MCF 10A (cell line): ENCODE results near the gene TFF3. TPM values are rescaled to one million over a fixed set of nuclear protein-coding genes. Genes with fewer than 3 reads are reported as not detected.

Experiments
- BruUV-seq: library from RNA; stranded (reverse); fragments of 400-500 nt; replicated peaks from 2 replicates; lab custom pipeline; 2021; lab: Mats Ljungman, UMichigan
- CTCF ChIA-PET: fragments of 300-600 bp; sonication (Branson Sonifier 250); formaldehyde crosslinking; extraction: SDS; loops from one replicate; lab custom pipeline; 2021; ENCODE audit warnings: antibody characterized with exemption, inconsistent platforms; lab: Yijun Ruan, JAX
- POLR2A ChIA-PET: fragments of 300-600, 350-650 bp; sonication (Branson Sonifier 250); formaldehyde crosslinking; extraction: SDS; loops from one replicate; lab custom pipeline; 2020; ENCODE audit warnings: antibody characterized with exemption, inconsistent platforms; lab: Yijun Ruan, JAX
- DNase-seq: peaks from one replicate; pipeline ENCODE4 v3.0.0-alpha.2; 2018; ENCODE audit not compliant: unreplicated experiment
- H3K27ac Mint-ChIP-seq: one replicate; pipeline ENCODE4 v1.8.0; 2022; ENCODE audit warnings: mild to moderate bottlenecking, low read depth, mixed read lengths; ENCODE audit not compliant: unreplicated experiment
- H3K27me3 Mint-ChIP-seq: one replicate; pipeline ENCODE4 v1.8.0; 2022; ENCODE audit warnings: mixed read lengths; ENCODE audit not compliant: insufficient read depth, unreplicated experiment
- H3K36me3 Mint-ChIP-seq: one replicate; pipeline ENCODE4 v1.8.0; 2022; ENCODE audit warnings: mild to moderate bottlenecking, moderate library complexity, mixed read lengths; ENCODE audit not compliant: insufficient read depth, unreplicated experiment
- H3K4me1 Mint-ChIP-seq: one replicate; pipeline ENCODE4 v1.8.0; 2022; ENCODE audit warnings: mixed read lengths; ENCODE audit not compliant: insufficient read depth, unreplicated experiment
- H3K4me3 Mint-ChIP-seq: one replicate; pipeline ENCODE4 v1.8.0; 2022; ENCODE audit warnings: mild to moderate bottlenecking, moderate library complexity, mixed read lengths; ENCODE audit not compliant: unreplicated experiment
- H3K9me3 Mint-ChIP-seq: one replicate; pipeline ENCODE4 v1.8.0; 2022; ENCODE audit warnings: mixed read lengths; ENCODE audit not compliant: unreplicated experiment
- CTCF ChIP-seq: fragments of 200-600 bp; IDR thresholded peaks from one replicate; pipeline ENCODE4 v1.8.0; 2022; ENCODE audit warnings: antibody characterized with exemption, mild to moderate bottlenecking; ENCODE audit not compliant: unreplicated experiment
- intact Hi-C: fragments of 100-400 bp; cut with micrococcal nuclease; formaldehyde crosslinking; loops from 2 replicates; pipeline ENCODE4 v1.14.1; 2022
- total RNA-seq: library from RNA; stranded (reverse); gene quantifications from 2 replicates; pipeline ENCODE4 v1.2.3, GENCODE V29; 2022

The TFF3 gene
- total RNA-seq, 1 experiment from 2014 or later, result not detected

GRCh38 chr21:42337276-42337675, 22.1 kb upstream of the TFF3 start:
- no peak for DNase-seq
- H3K27me3 Mint-ChIP-seq, result peaks cover 31% of the 10 kb centered on the region
- no peaks in the 10 kb centered on the region for H3K9me3 Mint-ChIP-seq
- intact Hi-C loops, result no loop called here
- ChIA-PET CTCF (interaction anchor here (0.8 kb wide), 2 partner anchors 9 to 27 kb away, joined by 3 to 5 read pairs; no protein-coding TSS in a partner anchor), POLR2A (interaction anchor here (0.7 kb wide), 1 partner anchor 1369 kb away, joined by 3 read pairs; no protein-coding TSS in a partner anchor)
- TF ChIP-seq CTCF, result no peak
- no peaks in the 10 kb centered on the region for H3K4me1 Mint-ChIP-seq
- no peak overlapping the region for H3K4me3 Mint-ChIP-seq
- BruUV-seq, result no TSS peak
- H3K27ac Mint-ChIP-seq, result no peak overlapping the region
- H3K36me3 Mint-ChIP-seq, result no peaks in the 10 kb centered on the region

- peak; percentile 13 for DNase-seq
- Mint-ChIP-seq H3K36me3 (no peaks in the 10 kb centered on the region), H3K4me3 (no peak overlapping the region), H3K4me1 (no peaks in the 10 kb centered on the region), H3K9me3 (no peaks in the 10 kb centered on the region), H3K27me3 (peaks cover 43% of the 10 kb centered on the region), H3K27ac (no peak overlapping the region)
- CTCF ChIA-PET, result interaction anchor here (0.6 kb wide), 1 partner anchor 10 kb away, joined by 4 read pairs; no protein-coding TSS in a partner anchor
- BruUV-seq, result no TSS peak
- POLR2A ChIA-PET, result interaction anchor here (0.6 to 0.7 kb wide), 2 partner anchors 68 to 94 kb away, joined by 3 read pairs; no protein-coding TSS in a partner anchor
- no peak for TF ChIP-seq CTCF
- intact Hi-C loops, result no loop called here
Measured at GRCh38 chr21:42336054-42336453, 20.8 kb upstream of the TFF3 start.

- POLR2A ChIA-PET, result no interaction called here
- Mint-ChIP-seq H3K27ac (no peak overlapping the region), H3K9me3 (no peaks in the 10 kb centered on the region), H3K4me3 (no peak overlapping the region), H3K4me1 (no peaks in the 10 kb centered on the region), H3K27me3 (peaks cover 76% of the 10 kb centered on the region), H3K36me3 (peaks cover 11% of the 10 kb centered on the region)
- intact Hi-C loops, result no loop called here
- DNase-seq, result no peak
- no TSS peak for BruUV-seq
- TF ChIP-seq CTCF, result no peak
- CTCF ChIA-PET, result no interaction called here
Measured at GRCh38 chr21:42332557-42333317, 17.5 kb upstream of the TFF3 start.

- Mint-ChIP-seq H3K9me3 (no peaks in the 10 kb centered on the region), H3K4me1 (no peaks in the 10 kb centered on the region), H3K36me3 (peaks cover 11% of the 10 kb centered on the region), H3K4me3 (no peak overlapping the region), H3K27ac (no peak overlapping the region), H3K27me3 (peaks cover 85% of the 10 kb centered on the region)
- intact Hi-C loops, result no loop called here
- ChIA-PET POLR2A (interaction anchor here (0.6 kb wide), 1 partner anchor 45 kb away, joined by 3 read pairs; no protein-coding TSS in a partner anchor), CTCF (no interaction called here)
- TF ChIP-seq CTCF, result no peak
- DNase-seq, result no peak
- BruUV-seq, result no TSS peak
Measured at GRCh38 chr21:42331660-42332059, 16.5 kb upstream of the TFF3 start.
